GM21515 (cell line): ENCODE measurements around the gene A2M.
"Not testable (repeated sequence)": the region's sequence is repeated elsewhere in the genome, so short reads cannot be mapped to it uniquely, and the experiment has no call there.

Experiments
- ATAC-seq: cut with Tn5 transposase; IDR thresholded peaks from one replicate; pipeline ENCODE4 v1.9.1; 2021; ENCODE audit not compliant: unreplicated experiment

A2M gene

DNA sequence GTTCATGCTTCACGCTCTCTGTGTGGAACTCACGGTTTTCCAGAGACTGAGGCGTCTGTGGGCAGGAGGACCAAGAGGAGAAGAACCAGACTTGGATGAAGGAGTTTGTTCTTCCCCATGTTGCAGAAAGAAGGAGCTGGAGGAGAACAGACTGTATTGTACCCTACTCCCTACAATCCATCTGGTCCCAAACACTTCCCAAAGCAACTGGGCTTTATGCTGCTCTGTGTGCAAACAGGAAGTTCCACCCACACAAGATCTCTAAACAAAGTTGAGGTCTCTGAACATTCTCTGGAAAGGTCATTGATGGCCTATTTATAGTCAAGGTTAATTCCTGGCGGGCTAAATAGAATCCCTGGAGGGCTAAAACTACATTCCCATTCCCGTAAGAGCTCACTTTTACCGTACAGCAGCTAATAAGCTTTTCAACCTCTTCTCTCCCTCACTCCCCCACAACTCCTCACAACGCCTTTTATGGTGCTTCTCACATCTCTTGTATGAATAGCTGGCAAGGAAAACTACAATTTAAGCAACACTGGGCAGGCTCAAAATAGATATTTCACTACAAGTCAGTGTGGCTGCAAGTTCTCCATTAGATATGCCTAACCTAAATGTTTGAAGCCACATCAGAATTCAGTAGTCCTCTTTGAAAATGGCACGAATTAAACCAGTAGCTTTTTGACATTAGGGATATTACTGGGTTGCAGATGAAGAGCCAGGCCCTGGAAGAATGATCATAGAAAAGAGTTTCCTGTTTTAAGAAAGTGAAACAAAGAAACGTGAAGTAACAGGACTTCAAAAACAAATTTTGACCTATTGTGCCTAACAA lies at the start of gene A2M:
Gene A2M, minus strand, starts transcription at position 189 of the 829 bp plus-strand sequence. Its CDS starts 70 bp downstream, at position 119.
- ATAC-seq, result no peak

DNA sequence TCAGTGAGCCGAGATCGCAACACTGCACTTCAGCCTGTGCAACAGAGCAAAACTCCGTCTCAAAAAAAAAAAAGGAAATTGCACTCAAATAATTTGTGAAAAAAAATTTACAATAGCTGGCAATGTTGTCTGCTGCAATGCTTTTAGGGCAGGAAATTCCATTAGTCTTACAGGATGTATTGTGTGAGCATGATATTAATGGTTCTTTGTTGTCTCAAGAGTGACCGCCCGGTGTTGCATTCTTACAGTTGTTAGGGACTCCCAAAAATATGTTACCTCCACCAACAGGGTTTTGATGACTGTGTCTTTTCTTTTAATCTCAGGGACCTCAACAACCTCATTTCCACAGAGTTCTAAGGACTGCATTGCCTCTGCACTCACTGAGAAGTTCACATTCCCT lies 47.7 kb upstream of the A2M start:
- no peak for ATAC-seq

DNA sequence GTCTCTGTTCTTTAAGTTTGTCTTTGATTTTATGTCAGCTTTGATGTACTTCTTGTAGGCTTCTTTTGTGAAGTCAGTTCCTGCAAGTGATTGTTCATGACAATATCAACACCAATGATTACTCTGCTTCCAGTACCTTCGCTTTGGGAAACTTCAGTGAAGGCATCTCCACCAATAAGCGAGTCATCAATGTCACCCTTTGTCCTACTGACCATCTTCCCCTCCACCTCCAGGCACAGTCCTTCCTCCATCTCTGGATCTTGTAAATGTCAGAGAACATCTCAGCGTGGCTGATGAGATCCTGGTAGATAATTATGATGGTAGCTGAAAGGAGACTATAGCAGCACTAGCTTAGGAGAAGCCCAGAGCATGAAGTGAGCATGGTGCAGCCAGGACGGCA lies 40.4 kb upstream of the A2M start:
- ATAC-seq, result no peak

DNA sequence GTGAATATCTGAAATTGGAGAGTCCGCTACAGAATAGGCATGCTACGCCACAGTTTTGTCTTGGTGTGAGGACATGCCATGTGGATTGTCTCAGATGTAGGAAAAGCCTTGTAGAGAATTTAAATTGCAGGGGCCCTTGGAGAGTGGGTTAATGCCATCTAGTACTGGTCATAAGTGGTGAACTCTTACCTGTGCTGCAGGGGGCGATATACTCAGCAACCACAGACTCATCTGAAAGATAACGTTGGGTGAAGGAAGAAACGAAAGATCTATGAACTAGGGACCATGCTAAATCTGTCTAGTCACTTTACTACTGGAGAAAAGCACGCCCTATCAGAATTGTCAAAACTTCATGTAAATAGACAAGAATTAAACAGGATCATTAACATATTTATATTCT lies 33.7 kb upstream of the A2M start:
- no peak for ATAC-seq

DNA sequence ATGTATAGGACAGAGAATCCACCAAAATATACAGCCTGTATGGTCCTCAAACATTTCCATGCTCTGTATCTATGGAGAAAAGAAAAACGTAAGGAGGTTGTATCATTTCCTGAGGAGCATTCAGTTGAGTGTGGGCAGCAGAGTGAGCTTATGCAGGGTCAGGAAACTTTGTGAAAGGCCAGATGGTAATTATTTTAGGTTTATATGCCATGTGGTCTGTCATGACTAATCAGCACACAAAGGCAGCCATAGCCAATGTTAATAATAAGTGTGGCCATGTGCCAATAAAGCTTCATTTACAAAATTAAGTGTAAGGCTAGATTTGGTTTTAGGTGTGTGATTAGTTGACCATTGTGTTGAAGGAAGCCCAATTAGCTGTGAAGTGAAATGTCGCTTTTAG lies 33.2 kb upstream of the A2M start:
- ATAC-seq, result no peak

DNA sequence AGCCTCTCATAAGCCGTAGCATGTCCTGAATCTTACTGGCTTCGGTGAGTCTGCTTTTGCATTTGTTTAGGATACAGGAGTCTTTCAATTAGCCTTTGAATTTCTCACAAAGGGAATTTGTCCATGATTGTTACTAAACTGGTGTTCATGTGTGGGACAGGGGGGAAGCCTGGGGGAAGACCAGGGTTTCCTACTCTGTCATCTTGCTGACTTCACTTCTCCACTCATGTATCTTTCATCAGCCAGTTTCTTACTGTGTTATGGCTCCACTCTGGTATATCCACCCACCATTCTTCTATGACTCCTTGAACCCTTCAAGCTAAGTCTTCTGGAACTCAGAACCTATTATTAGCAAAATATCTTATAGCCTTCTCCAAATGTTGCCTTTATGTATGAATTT lies 31.7 kb upstream of the A2M start:
- no peak for ATAC-seq

DNA sequence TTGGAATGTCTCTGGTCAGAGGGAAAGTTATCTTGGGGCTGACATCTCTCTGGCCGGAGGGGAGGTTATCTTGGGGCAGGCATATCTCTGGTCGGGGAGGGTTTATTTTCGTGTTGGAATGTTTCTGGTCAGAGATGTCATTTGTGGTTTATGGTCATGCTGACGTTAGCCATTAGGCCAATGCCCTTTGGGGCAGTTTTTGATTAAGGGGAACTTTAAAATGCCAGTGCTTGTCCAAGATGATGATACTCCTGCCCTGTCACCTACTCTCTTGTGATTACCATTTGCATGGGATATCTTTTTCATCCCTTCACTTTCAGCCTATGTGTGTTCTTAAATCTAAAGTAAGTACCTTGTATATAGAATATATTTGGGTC lies 29.0 kb upstream of the A2M start:
- ATAC-seq, result no peak

DNA sequence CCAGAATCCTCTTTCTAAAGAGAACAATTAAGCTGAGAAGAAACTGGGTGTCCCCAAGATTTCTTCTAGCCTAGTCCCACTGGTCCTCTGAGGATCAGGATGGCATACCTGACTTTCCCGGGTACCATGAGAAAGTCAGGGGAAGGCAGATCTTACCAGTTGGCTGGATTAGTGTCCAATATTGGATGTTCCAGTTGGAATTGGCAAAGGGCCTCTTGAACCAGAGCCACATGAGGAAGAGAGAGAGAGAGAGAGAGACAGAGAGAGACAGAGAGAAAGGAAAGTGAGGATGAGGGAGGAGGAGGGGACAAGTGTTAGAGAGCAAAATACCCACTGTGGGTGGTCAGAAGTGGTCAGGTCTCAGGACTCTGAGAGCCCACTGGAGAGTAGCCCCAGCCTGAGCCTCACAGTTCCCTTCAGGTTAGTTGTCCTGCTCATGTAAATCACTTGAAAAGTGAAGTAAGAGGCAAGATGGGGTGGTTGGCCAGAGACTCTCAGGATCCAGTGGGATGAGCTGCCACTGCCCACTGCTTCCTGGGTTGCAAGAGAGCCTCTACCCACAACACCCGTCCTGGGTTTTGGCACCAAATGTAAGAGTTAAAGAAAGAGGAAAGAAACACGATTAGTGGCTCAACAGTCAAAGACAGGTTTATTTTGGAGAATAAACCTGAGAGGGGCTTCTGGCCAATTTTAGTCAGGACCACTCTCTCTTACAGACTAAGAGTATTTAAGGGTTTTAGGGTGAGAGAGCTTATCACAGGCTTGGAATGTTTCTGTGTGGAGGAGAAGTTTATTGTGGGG lies 28.4 kb upstream of the A2M start:
- ATAC-seq, result no peak

DNA sequence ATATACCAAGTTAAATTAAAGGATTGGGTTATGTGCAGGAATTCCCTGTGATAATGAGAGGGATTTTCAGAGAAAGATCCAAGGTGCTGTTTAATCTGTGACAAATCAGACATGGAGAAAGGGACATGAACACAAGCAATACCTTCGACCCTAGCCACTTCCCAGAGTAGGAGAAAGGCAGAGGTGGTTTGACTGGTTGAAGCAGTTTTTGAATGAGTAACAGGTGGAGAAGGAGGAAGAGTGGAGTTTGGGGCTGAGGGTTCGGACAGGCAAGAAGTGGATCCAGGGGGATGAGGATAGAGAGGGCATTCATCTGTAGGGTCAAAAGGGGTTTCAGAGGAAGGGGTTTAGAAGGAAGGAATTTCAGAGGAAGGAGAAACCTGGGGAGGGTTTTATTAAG lies 27.4 kb upstream of the A2M start:
- no peak for ATAC-seq

DNA sequence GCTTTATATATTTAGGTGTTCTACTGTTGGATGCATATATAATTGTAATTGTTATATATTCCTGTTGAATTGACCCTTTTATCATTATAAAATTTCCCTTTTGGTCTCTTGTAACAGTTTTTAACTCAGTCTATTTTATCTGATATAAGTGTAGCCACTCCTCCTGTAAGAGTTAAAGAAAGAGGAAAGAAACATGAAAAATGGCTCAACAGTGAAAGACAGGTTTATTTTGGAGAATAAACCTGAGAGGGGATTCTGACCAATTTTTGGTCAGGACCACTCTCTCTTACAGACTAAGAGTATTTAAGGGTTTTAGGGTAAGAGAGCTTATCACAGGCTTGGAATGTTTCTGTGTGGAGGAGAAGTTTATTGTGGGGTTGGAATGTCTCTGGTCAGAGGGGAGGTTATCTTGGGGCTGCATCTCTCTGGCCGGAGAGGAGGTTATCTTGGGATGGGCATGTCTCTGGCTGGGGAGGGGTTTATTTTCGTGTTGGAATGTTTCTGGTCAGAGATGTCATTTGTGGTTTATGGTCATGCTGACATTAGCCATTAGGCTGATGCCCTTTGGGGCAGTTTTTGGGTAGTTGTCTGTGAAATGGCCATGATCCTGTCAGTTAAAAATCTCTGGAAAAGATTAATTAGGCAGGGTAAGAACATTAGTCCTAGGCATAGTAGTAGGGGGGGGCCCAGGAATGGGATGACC lies 24.0 kb upstream of the A2M start:
- not testable (repeated sequence) for ATAC-seq

DNA sequence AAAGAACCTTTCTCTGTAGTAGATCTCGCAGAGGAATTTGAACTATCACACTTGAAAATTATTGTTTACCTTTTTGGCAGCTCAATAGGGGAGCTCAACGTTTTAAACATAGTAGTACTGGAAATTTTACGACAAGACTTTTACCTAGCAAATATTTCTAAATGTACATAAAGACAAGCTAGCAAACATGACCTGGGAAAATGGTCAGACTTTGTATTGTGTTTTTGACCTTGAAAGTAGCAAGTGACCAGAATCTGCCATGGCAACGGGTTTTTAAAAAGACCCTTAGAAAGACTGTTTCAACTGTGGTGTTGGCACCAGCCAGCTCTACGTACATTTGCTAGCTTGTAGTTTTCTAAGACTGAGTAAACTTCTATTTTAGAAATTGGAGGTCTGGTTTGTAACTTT lies 20.2 kb upstream of the A2M start:
- no peak for ATAC-seq

DNA sequence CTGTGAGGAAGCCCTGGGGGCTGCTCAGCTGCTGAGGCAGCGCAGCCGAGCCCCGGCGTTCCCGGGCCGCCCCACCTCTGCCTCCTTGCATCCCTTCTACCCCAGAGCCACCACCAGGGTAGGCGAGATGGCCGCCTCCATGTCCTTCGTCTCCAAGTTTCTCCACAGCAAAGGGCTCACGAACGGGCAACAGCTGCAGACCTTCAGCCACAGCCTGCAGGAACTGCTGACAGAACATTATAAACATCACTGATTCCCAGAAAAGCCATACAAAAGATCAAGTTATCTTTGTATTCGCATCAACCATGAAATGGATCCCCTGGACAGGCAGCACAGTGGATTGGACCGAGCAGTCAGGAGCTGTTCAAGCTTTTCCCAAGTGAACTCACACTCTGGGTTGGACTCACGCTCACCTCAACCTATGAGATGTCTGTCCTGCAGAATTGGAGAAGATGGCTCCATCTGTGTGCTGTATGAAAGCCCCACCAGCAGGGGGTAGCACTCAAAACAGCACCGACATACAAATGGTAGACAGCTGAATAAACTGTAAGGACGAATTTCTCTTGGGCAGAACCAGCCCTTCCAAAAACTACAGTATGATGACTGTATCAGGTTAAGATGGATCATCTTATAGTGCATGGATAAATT lies 19.4 kb upstream of the A2M start:
- no peak for ATAC-seq

DNA sequence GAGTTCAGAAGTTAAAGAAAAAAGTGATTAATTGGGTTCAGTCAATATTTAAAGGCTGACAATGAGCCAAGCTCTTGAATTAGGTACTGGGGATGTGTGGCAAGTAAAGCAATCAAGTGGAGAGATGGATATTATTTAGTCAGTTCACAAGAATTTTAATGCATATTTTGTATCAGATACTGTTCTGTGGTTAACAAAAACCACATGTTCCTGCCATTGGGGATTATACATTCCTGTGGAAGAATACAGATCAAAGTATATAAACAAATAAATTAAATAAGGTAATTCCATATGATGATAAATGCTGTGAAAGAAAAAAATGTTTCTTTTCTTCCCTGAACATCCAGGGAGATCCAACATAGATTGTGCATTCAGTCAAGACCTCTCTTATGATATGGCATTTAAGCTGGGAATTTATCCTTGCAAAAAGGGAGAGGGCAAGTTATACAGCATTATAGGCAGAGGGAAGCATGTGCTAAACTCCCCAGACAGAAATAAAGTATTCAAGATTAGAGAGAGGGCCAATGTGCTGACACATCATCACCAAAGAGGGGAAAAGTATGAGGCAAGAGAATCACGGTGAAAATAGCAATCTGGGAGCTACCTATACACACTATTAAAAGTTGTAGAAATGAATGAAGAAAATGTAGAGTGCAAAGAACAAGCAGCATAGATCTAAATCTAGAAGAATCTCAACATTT lies 17.6 kb upstream of the A2M start:
- ATAC-seq, result no peak

DNA sequence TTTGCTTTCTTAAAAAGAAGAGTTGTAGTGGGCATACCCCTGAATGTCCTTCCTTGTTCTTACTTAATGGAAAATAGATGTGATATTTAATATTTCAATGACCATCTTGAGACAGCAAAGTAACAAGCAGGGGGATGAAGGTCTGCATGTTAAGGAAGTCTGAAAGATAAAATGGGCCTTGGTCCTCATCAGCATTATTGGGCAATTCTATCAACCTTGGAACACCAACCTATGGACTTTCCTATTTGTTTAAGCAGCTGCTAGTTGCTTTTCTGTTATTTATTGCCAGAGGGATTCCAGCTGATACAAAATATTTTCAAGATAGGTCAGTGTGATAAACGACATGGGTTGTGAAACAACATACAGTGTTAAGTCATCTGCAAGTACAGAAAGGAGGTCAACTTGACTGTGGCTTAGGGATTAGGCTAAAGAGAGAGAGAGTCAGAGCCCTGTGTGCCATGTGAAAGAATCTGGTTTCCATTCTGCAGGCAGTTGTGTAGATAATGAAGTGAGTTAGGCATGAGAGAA lies 16.4 kb upstream of the A2M start:
- no peak for ATAC-seq

DNA sequence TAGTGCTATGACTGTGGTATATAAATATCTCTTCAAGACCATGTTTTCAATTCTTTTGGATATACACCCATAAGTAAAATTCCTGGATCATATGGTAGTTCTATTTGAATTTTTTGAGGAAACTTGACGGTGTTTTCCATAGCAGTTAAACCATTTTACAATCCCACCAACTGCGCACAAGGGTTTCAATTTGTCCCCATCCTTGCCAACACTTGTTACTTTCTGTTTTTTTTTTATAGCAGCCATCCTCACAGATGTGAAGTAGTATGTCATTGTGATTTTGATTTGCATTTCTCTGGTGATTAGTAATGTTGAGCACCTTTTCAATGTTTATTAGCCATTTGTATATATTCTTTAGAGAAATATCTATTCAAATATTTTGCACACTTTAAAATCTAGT lies 14.5 kb upstream of the A2M start:
- no peak for ATAC-seq

DNA sequence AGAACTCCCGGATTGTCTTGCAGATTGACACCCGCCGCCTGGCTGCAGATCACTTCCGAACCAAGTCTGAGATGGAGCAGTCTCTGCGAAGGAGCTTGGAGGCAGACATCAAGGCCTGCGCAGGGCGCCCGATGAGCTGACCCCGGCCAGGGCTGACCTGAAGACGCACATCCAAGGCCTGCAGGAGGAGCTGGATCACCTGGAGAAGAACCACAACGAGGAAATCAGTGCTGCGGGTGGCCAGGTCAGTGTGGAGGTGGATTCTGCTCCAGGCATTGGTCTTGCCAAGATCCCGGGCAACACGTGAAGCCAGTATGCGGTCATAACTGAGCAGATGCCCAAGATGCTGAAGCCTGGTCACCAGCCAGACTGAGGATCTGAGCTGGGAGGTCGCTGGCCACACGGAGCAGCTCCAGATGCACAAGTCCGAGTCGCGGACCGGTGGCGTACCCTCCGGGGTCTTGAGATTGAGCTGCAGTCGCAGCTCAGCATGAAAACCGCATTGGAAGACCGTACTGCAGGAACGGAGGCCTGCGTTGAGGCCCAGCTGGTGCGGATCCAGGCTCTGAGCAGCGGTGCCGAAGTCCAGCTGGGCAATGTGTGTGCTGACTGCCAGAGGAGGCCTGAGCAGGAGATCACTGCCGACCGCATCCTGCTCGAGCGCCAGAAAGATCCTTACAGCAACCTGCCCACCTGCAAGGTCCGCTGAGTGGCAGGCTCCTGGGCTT lies 12.4 kb upstream of the A2M start:
- ATAC-seq, result no peak

DNA sequence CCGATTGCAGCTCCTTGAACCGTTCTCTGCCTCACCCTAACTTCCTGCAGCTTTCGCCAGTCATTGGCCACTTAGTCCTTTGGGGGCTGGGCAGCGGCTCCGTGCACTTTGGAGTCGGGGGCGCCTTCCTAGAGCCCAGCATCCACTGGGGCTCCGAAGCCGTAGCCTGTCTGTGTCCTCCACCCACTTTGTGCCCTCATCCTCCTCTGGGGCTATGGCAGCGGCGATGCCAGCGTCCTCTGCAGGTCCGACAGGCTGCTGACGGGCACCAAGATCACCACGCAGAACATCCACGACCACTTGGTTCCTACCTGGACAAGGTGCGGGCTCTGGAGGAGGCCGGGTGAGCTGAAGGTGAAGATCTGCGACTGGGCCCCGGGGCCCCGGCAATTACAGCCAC lies 11.8 kb upstream of the A2M start:
- ATAC-seq, result no peak

DNA sequence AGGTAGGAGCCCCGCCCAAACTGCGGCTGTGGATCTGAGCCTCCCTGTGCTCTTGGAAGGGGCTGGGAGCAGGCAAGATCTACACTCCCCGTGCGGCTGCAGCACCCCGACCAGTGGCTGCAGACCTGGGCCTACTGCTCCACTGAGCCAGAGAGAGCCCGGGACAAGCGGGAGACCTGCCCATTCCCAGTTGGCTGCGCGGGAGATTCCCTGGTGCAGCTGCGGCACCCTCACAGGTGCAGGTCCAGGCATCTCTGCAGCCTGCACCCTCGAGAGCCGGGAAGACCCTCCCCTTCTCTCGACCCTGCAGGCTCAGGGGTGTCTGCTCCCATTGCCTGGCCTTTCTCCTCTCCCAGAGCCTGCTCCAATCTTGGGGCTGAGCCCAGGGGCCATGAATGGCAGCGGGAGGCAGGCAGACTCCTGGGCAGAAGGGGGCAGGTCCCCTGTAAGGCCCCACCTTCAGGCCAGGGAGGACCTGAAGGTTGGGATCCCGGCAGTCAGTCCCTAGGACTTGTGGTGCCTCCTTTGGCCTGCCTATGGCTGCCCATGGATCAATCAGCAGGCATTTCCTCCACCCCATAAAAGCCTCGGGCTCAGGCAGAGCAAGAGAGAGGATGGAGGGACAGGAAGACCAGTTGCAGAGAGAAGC lies 8.8 kb upstream of the A2M start:
- no peak for ATAC-seq

DNA sequence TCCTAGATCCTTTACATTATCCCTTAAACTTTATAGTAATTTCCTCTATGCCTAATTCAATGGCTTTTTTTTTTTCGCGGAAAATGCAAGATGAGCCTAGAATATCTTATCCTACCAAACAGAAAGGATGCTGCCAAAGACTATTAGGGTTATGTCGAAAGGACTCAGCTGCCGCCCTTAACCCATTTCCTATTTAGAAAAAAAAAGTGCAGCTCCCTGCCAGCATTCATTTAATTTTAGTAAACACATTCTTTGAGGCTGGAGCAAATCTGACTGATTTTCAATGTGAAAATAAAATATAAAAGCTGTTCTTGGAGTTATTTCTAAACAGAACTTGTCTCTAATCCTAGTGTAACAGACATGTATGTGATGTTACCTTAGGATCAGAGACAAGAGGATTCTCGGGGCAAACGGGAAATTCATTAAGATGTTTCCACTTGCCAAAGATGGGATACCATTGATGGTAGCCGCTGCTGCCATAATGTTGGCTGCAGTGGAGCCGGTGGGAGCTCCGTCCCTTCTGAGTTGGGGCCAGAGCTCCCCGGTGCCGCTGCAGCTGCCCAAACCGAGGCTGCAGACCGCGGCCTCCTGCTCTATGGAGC lies 8.2 kb upstream of the A2M start:
- no peak for ATAC-seq
